Head of caudate nucleus (tissue), 42 donors: ENCODE measurements around the gene WNT2B.

Source experiments
- DNase-seq, 42 donors: peaks; one replicate each; pipeline versions ENCODE4 v3.0.0 to v3.0.0-alpha.2; 2020 to 2021; ENCODE audit warnings: mixed read lengths in 7 of 42
- intact Hi-C: fragments of 100-400 bp; cut with DNase I; formaldehyde crosslinking; loops from one replicate; pipeline ENCODE4 v1.15.0; 2022

WNT2B gene

GRCh38 chr1:112502826-112503225 lies 5.9 kb upstream of the WNT2B start:
- DNase-seq = peak in 1 of 42 donors; percentile 13
- intact Hi-C loops = loop anchor here (5.0 to 10.0 kb wide), 2 partner anchors 112 to 204 kb away; partner anchors contain the start of genes CAPZA1, RHOC and ST7L

GRCh38 chr1:112504001-112504660 lies 4.6 kb upstream of the WNT2B start:
- no peak for DNase-seq
- intact Hi-C loops = loop anchor here (5.0 to 10.0 kb wide), 2 partner anchors 111 to 203 kb away; partner anchors contain the start of genes CAPZA1, RHOC and ST7L

GRCh38 chr1:112504661-112505399 lies 3.9 kb upstream of the WNT2B start:
- intact Hi-C loops = loop anchor here (5.0 to 10.0 kb wide), 2 partner anchors 110 to 202 kb away; partner anchors contain the start of genes CAPZA1, RHOC and ST7L
- no peak for DNase-seq

GRCh38 chr1:112505400-112505785 lies 3.4 kb upstream of the WNT2B start:
- intact Hi-C loops = loop anchor here (10.0 kb wide), 1 partner anchor 109 kb away; the partner anchor contains the start of genes CAPZA1 and ST7L
- no peak for DNase-seq

GRCh38 chr1:112505878-112506277 lies 2.9 kb upstream of the WNT2B start:
- no peak for DNase-seq
- intact Hi-C loops = loop anchor here (10.0 kb wide), 1 partner anchor 109 kb away; the partner anchor contains the start of genes CAPZA1 and ST7L

- DNase-seq = no peak
- intact Hi-C loops = loop anchor here (10.0 kb wide), 1 partner anchor 108 kb away; the partner anchor contains the start of genes CAPZA1 and ST7L
Observed at GRCh38 chr1:112506306-112506705, 2.5 kb upstream of the WNT2B start.

GRCh38 chr1:112506731-112507130 lies 2.0 kb upstream of the WNT2B start:
- intact Hi-C loops = loop anchor here (10.0 kb wide), 1 partner anchor 108 kb away; the partner anchor contains the start of genes CAPZA1 and ST7L
- no peak for DNase-seq

GRCh38 chr1:112507336-112507735 lies 1.4 kb upstream of the WNT2B start:
- no peak for DNase-seq
- intact Hi-C loops = loop anchor here (10.0 kb wide), 1 partner anchor 107 kb away; the partner anchor contains the start of genes CAPZA1 and ST7L

- peak in 20 of 42 donors; percentile 22 to 68 (median 48) for DNase-seq
- intact Hi-C loops = loop anchor here (10.0 kb wide), 1 partner anchor 107 kb away; the partner anchor contains the start of genes CAPZA1 and ST7L
Observed at GRCh38 chr1:112507921-112508277, 866 bp upstream of the WNT2B start.

- intact Hi-C loops = loop anchor here (10.0 kb wide), 1 partner anchor 106 kb away; the partner anchor contains the start of genes CAPZA1 and ST7L
Observed at GRCh38 chr1:112509005-112509659, 367 bp downstream of the WNT2B start.

GRCh38 chr1:112509660-112510178 lies 954 bp downstream of the WNT2B start:
- no peak for DNase-seq
- intact Hi-C loops = loop anchor here (10.0 kb wide), 1 partner anchor 105 kb away; the partner anchor contains the start of genes CAPZA1 and ST7L

More at GRCh38 chr1:112509005-112509659, 367 bp downstream of the WNT2B start:
- DNase-seq = no peak

GRCh38 chr1:112510340-112510739 lies 1.6 kb downstream of the WNT2B start:
- intact Hi-C loops = no loop called here
- DNase-seq = no peak

- DNase-seq = no peak
- intact Hi-C loops = no loop called here
Observed at GRCh38 chr1:112511897-112512296, 3.1 kb downstream of the WNT2B start.

GRCh38 chr1:112513112-112513870 lies 4.5 kb downstream of the WNT2B start:
- DNase-seq = no peak
- intact Hi-C loops = no loop called here

- intact Hi-C loops = no loop called here
Observed at GRCh38 chr1:112514901-112515300, 6.1 kb downstream of the WNT2B start.

GRCh38 chr1:112515311-112516009 lies 6.7 kb downstream of the WNT2B start:
- no peak for DNase-seq
- intact Hi-C loops = no loop called here

More at GRCh38 chr1:112514901-112515300, 6.1 kb downstream of the WNT2B start:
- peak in 24 of 42 donors; percentile 12 to 82 (median 49) for DNase-seq

- intact Hi-C loops = no loop called here
- DNase-seq = no peak
Observed at GRCh38 chr1:112516141-112516540, 7.4 kb downstream of the WNT2B start.
